Activated CD4-positive, CD25-positive, alpha-beta regulatory T cell (primary cell): ENCODE results near the gene FMR1.

ENCODE experiments used
- DNase-seq, 4 experiments: peaks; one replicate each; lab custom pipeline; 2025; lab: John Stamatoyannopoulos, UW

The FMR1 gene

GRCh38 chrX:147916375-147916968 lies 4.8 kb downstream of the FMR1 start:
- no peak for DNase-seq

GRCh38 chrX:147917700-147918695 lies 6.3 kb downstream of the FMR1 start:
- peak in 1 of 4 experiments; percentile 3 for DNase-seq

GRCh38 chrX:147920161-147920666 lies 8.5 kb downstream of the FMR1 start:
- DNase-seq, result no peak

DNA sequence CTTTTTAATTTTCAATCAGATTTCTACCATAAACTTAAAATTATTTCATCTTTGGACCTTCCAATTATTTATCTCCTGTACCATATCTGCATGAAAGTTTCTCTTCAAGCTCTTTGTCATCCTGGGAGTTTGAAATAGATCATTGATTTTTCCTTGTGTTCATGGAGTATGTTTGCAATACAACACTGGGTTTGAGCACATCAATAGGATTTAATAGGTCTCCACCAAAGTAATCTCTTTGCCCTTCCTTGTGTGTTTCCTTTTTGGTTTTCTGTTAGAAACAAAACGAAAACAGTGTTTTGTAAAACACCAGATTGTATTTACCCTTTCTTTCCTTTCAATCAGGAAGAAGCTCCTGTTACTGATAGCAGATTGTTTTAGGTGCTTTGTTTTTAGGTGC lies 11.9 kb downstream of the FMR1 start:
- DNase-seq, result no peak

- DNase-seq, result no peak
These were observed 15.5 kb downstream of the FMR1 start for GRCh38 chrX:147927256-147927655.

- DNase-seq, result no peak
These were observed 22.1 kb downstream of the FMR1 start for GRCh38 chrX:147933815-147934214.

GRCh38 chrX:147935156-147935758 lies 23.5 kb downstream of the FMR1 start:
- DNase-seq, result no peak

DNA sequence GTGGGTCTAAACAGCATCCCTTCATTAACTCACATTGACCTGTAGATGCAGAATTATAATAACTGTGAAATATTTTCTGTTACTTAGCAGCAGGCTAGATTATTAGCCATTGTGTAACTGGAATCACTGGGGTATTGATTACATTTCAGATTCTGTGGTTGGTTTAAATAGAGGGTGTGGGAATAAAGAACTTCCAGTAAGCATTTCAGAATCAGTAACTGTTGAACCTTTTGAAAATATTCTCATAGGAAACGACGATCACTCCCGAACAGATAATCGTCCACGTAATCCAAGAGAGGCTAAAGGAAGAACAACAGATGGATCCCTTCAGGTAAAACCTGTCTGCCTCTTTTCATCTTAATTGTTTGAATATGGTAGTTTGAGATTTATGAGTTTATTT lies 33.6 kb downstream of the FMR1 start:
- no peak for DNase-seq

GRCh38 chrX:147948531-147948930 lies 36.8 kb downstream of the FMR1 start:
- DNase-seq, result no peak

- no peak for DNase-seq
These were observed 38.6 kb downstream of the FMR1 start for GRCh38 chrX:147950352-147950751.

GRCh38 chrX:147953976-147954375 lies 42.3 kb downstream of the FMR1 start:
- DNase-seq, result no peak

DNA sequence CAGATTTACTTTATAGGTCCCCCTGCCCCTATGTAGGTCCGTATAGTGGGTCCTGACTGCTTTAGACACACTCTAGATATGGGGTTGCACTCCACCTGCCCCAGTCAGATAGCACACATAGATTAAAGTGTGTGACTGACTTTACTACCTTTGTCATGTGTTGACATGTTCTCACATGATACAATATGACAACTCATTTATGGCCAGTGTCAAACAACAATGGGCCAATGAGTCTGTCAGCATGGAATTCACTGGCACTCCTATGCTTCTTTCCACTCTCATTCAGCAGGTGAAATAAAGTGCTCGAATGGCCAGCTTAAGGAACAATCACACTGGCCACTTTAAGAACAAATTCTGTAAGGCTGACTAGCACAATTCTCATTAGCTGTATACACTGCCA lies 45.6 kb downstream of the FMR1 start:
- no peak for DNase-seq

- DNase-seq, result no peak
These were observed 46.6 kb downstream of the FMR1 start for GRCh38 chrX:147958291-147958690.

DNA sequence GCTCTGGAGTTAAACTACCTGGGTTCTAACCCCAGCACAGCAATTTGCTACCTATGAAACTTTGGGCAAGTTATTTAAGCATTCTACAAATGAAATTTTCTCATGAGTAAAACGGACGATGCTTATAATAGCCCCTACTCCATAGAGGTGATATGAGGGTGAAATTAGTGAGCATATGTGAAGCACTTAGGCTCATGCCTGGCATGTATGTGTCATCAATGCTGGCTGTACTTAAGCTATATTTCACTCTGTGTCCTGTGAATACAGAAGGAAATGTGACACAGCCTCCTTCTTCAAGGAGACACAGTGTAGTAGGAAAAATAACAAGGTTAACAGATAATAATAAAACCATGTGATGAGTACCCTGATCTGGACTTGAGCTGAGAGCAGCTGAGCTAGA lies 49.0 kb downstream of the FMR1 start:
- no peak for DNase-seq

DNA sequence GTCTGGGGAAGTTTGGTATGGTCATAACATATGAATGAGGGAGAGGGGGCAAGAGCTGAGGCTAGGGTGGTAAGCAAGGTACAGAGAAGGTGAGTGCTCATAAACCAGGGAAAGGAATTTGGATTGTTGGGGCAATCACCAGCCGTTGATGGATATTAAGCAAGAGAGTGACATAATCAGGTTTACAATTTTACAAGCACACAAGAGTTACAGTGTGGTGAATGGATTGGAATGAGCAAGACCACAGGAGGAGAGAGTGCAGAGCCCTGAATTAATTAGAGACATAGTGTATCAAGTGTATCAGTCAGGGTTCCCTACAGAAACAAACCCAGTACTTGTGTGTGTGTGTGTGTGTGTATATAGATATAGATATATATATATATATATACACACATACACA lies 50.8 kb downstream of the FMR1 start:
- no peak for DNase-seq

GRCh38 chrX:147978931-147979330 lies 67.2 kb downstream of the FMR1 start:
- DNase-seq, result no peak

DNA sequence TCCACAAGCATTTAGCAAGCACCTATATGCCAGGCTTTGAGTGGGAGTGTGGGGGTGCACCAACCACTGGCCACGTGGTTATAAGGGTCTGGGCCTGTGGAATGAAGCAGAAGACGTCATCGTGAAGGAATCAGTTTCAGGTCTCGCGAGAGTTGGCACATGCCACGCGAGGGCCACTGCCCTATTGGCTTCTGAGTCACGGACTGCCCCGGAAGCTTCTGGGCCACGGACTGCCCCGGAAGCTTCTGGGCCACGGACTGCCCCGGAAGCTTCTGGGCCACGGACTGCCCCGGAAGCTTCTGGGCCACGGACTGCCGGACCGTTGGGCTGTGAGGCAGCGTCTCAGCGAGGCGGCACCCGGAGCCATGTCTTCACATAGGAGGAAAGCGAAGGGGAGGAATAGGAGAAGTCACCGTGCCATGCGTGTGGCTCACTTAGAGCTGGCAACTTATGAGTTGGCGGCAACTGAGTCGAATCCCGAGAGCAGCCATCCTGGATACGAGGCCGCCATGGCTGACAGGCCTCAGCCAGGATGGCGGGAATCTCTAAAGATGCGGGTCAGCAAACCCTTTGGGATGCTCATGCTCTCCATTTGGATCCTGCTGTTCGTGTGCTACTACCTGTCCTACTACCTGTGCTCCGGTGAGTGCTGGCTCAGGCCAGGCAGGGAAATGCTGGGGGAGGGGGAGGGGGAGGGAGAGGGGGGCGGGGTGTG lies 69.5 kb downstream of the FMR1 start, which contains the start of gene FMR1NB:
FMR1NB (plus strand) TSS at position 300 of the 715 bp plus-strand sequence; CDS start at position 366, 66 bp downstream.
- no peak for DNase-seq
